GM21381 (cell line): Measurements from ENCODE around the gene ADD2.

Source experiments
- ATAC-seq: cut with Tn5 transposase; IDR thresholded peaks from one replicate; pipeline ENCODE4 v1.9.1; 2021; ENCODE audit warnings: mild to moderate bottlenecking, moderate library complexity; ENCODE audit not compliant: unreplicated experiment

Gene ADD2

DNA sequence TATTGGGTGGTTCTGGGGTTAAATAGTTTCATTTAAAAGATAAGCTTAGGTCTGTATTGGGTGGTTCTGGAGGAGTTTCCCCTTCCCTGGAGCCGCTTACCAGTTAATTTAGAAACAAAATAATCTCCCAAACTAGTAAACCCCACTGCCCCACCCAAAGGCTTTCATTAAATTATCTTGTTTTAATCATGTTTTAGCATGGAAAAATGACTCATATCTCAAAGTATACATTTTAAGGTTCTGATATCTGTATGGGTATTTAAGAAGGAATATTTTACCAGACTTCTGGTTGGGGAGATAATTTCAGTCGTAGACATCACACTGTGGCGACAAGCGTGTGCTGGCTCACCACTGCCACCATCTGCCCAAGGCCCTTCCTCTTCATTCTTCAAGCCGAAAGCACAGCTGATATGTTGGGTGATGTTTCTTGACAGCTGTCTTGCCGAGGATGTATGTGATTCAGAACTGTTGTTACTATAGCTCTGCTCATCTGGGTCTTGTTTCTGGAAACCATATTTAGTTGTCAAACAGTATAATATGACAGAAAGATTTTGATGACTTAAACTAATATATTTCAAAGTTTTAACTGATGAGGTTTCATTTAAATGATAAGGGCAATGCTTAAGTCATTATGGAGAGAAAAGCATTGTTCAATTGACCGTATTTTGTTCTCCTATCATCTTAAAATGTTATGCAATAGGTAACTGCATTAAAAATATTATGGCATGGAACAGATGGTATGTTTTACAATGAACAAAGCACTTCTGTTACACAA lies 17.3 kb upstream of the ADD2 start:
- ATAC-seq, result no peak

DNA sequence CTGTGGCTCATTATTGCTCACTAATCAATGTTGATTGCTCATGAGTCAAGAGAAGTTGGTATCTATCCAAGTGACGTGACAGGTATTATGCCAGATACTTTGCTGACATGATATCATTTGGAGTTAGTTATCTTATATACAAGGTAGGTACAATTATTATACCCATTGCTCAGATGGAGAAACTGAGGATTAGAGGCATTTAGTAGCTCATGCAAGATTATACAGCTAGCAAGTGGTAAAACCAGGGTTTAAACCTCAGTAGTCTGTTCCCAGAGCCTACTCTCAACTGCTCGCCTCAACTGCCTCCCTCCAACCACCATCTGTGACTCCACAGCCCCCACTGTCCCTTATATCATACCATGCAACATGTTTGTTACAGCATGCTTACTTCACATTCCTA lies 16.3 kb upstream of the ADD2 start:
- ATAC-seq, result no peak

DNA sequence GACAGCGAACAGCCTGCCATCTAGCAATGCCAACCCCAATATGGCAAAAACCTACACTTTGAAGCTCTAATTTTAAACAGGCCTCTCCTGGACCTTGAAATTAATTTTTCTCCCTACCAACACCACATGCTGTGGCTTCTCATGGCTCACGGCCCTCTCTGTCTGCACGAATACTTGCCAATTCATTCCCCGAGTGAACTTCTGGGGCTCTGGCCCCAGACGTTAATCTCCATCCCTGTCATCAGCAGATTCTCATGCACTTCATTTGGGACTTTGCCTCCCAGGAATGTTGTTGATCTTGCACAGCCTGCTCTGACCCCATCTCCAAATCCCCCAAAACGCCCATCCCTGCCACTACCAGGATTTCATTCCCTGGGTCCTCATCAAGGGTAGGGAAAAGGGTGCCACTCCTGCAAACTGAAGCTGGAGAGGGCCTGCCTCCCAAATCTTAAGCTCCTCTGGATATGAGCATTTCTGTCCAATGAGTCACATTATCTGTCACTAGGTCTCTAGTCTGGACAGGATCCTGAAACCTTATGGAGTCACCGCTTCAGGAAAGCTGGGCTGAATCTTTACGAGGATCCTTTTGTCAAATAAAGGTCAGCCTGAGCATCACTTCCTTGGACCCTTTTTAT lies 12.0 kb upstream of the ADD2 start:
- no peak for ATAC-seq

DNA sequence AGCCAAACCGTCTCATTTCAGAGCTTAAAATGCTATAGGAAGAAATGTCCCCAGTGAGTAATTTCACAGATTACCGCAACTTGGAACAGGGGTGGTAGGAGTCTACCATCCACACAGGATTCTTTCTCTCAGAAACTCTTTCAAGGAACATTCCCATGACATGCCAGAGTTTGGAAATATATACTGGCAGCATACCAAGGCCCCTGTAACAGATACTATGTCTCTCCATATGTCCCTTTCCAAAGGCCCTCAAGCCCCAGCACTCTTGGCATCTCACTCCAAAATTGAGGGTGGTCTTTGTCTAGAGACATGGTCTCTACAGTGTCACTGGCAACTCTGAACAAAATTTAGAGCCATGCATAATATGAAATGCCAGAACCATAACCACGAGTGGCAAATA lies 11.5 kb upstream of the ADD2 start:
- ATAC-seq, result no peak

DNA sequence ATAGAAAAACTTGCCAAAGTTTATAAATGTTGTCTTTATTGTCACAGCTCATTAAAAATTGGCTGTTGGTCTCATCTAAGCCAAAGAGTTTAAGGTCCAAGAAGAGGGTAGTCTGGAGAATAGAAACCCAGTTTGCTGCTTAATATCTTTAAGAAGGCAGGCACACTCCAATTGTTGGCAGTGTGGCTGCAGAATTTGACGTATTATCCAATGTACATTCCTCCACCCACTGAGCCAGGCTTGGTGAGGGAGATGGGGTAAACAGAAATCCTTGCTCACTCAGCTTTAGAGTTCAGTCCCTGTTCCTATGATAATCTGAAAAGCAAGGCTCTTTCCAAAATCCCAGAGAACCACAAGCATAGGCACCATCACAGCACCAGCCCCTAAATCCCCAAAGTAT lies 10.7 kb upstream of the ADD2 start:
- no peak for ATAC-seq

DNA sequence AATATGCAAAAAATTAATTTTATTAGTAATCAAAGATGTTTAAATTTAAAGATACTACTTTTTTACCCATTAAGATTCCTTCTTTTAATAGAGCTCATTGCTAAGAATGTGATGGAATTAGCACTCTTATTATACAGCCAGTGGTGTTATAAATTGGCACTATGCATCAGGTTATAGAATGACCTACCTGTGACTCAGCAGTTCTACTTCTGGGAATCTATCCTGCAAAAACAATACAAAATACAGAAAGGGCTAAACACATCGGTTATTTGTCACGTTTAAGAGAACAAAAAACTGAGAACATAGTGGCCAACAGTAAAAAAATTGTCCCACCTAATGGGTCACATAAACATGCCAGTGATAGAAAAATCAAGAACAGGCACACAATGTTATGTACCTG lies 9.4 kb upstream of the ADD2 start:
- no peak for ATAC-seq

DNA sequence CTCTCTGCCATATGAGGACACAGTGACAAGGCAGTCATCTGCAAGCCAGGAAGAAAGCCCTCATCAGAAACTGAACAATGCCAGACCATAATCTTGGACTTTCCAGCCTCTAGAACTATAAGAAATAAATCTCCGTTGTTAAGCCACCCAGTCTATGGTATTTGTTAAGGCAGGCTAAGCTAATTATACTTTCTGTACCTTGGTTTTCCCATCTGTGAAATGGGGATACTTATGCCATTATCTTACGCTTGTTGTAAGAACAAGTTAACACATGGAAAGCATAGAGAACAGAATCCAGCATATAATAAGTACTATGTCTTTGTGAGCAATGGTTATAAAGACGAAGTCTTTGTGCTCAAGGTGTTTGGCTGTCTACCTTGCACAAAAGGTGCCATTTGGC lies 8.3 kb upstream of the ADD2 start:
- ATAC-seq, result no peak

DNA sequence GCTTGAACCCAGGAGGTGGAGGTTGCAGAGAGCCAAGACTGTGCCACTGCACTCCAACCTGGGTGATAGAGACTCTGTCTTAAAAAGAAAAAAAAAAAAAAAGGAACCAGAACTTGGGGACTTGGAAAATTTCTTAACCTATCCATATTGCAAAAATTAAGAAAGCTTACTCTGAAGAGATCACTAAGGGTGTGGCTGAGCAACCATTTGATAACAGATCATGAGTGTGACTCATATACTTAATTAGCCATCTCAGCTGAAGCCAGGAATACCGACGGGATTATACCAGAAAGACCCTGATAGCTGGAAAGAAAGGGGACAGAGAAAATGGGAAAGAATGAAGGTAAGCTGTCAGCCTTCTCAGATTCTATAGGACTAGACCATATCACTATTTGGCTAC lies 7.1 kb upstream of the ADD2 start:
- ATAC-seq, result no peak

DNA sequence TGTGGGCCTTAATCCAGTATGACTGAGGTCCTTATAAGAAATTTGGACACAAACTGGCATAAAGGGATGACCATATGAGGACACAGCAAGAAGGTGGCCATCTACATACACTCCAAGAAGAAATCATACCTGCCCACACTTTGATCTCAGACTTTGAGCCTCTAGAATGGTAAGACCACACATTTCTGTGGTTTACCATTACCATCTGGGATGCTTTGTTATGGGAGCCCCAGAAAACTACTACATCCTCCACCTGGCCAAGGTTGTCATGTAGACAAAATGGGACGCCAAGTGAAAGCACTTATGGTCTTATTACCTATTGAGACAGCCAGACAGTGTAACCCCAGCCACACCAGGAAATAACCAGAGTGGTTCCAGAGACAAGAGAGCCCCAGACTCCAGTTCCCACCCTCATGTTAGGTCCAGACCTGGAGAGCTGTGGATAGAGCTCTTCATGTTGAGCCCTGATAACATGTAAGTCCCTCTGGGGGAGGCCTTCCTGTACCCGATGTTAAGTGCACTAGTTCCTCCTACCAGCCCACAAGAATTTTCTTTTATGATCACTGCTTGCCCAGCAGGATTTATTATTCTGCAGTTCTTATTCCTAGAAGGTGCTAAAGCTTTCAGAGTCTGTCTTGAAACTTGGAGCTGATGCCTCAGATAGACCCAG lies 4.6 kb upstream of the ADD2 start:
- ATAC-seq, result no peak

DNA sequence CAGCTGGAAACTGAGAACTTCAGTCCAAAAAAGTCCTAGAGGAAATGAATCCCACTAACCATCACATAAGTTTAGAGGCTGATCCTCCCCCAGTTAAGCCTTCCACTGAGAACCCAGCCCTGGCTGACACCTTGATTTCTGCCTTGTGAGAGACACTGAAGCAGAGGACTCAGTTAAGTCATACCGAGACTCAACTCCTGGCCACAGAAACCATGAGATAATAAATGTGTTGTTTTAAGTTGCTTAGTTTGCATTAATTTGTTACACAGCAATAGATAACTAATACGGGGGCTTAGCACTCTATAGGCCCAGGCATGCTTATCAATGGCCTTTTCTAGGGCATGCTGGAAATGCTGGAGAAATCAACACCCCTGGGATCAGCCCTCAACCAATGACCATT lies 3.4 kb upstream of the ADD2 start:
- peak; percentile 76 for ATAC-seq

DNA sequence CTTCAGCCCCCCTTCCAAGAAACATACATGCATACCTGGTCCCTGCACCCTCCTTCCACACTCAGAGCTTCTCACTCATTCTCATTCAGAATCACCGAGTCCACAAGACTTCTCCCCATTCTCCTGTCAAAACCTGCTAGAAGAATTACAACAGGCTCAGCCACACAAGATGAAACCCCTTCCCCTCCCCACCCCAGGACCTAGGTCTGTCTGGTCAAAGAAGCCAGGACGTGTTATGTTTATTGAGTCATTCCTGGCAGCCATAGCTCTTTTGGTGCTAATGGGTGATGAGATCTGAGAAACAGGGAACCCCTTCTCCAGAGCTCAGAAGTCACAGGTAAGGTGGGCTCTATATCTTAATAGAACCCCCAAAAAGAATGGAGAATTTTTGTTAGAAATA lies 1.4 kb upstream of the ADD2 start:
- ATAC-seq, result no peak

DNA sequence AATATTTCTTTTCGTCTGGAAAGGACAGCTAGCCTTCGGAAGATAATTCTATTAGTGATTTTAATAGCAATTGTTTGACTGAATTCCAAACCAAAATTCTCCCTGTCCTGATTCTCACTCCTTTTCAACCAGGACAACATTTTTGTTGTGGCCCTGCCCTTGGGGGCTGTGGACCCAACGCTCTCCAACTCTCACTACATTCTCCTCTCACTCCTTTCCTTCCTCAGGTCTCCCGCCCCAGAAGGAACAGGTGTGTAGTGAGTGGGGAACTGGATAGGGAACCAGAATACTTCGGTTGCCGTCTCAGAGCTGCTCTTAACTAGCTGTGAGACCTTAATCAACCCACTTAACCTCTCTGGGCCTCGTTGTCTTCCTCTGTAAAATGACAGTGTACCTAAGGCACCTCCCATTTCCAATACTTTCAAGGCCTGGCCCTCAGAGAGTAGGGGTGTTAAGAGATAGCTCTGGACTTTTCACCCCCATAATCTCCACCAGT lies 638 bp upstream of the ADD2 start:
- ATAC-seq, result no peak

DNA sequence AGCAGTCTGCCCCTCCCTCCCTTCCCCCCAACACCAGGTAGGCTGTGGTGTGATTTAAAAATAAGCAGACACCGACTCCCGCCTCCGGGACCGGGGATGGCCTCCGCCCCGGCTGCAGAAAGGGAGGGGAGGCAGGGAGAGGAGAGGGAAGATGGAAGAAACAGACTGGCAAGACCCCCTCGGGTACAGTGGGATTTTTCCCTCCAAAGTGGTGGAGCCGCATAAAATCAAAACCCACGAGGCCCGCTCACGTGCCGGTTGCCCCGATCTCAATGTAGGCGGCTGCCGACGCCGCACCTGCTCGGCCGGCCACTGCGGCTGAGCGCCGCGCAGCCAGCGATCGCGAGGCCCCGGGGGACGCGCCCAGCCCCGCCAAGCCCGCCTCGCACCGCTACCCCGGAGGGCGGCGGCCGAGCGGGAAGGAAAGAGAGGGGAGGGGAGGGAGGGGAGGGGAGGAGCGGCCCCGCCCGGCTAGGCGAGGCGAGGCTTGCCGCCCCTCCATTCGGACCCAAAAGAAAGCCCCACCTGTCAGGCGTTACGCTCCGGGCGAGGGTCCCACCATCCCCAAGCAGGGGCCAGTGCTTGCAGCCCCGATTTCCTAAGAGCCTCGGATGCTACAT lies 811 bp downstream of the ADD2 start:
- ATAC-seq, result no peak

DNA sequence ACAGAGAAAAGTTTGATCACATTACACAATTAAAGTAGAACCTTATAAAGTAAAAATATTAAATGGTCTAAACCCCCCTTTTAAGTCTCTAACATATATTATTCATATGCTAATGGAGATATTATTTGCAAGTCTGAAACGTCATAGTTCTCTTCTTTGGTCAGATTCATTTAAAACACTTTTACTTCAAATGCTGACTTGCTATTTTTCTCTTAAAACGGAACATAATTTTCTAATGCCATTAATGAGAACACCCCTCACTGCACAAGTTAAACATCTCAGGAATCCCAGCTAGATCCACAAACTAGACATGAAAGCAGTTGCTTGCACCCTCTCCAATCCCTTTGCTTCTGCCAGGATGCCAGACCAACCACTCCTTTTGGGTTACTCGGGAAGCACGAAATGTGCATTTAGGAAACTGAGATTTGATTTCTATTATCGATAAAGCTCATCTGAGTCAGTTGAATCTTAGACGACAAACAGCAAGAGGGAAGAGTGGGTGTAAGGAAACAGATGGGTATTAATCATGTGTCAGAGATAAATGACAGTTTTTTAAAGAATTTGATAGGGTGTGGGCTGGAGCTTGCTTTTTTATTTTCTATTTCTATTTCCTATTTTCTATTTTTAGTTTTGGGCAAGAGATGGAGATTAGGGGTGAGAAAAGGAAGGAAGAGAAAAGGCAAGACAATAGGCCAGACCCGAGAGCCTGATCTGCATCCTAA lies 1.5 kb downstream of the ADD2 start:
- ATAC-seq, result no peak

DNA sequence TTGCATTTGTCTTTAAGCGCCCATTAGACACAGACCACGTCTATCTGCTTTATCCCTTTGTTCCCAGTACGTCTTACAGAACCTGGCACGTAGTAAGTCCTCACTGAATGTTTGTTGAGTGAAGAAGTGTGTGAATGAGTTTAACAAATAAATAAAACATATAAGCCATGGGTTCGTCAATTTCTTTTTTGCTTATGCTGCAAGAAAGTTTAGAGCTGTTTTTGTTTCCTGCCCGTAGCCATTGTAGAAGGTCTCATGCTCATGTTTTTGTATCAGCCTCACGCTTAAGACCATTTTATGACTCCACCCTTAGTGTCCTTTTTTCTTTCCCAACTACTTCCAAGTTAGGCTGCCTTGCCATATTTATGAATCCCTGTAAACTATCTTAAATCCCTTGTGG lies 2.5 kb downstream of the ADD2 start:
- ATAC-seq, result no peak

DNA sequence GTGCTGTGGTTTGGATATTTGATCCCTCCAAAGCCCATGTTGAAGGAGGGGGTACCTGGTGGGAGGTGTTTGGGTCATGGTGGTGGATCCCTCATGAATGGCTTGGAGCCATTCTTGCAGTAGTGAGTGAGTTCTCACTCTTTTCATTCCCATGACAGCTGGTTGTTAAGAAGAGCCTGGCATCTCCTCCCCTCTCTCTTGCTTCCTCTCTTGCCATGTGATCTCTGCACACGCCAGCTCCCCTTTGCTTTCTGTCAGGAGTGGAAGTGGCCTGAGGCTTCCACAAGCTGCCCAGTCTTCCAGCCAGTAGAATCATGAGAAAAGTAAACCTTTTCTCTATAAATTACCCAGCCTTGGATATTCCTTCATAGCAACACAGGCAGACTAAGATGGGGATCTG lies 8.6 kb downstream of the ADD2 start:
- ATAC-seq, result no peak

DNA sequence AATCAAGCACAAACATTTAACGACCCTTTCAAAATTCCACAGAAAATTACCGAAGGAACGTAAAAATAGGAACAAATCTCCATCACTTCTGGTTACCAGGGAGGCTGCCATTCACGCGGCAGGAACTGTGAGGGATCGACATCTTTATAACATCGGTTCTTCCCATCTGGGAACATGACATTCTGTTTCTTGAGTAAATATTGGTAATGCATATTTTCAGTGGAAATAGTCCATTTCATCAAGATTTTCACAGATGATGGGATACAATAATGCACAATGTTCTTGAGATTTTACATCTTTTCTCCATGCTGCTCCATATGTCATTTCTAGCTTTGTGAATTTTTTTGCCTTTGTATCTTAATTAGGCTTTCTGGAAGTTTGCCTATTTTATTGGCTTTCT lies 10.0 kb downstream of the ADD2 start:
- ATAC-seq, result no peak

DNA sequence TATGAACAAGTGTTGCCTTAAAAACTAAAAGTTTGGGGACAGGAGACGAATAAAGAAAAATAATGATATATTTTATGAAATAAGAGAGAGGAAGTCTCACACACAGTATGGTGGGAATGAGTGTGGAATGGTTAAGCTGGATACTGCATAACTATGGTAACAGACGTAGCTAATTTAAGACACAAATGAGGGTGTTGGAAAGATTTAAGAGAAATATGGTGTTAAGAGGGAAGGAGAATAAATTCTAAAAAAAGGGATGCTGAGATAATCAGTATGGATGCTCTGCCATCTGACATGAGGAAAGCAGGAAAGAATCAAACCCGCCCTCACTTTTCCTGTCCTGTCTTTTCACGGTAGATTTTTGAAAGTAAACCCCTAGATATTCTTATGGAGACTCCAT lies 10.6 kb downstream of the ADD2 start:
- no peak for ATAC-seq

DNA sequence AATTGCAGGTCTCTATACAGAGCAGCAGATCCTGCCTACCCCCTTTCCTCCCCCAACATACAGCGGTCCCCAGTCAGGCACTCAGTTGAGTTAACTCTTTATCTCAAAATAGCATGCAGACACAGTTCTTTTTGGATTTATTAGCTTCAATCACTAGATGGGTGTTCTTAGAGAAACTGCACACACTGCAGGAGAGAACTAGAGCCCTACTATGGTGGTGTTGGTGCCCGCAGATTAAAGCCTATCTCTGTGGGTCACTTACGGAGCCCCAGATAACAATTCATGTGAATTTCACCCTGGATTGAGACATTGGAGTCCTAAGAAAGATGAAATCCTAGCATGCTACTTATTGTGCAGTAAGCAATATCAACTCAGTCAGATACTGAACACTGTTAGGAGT lies 11.9 kb downstream of the ADD2 start:
- ATAC-seq, result no peak

DNA sequence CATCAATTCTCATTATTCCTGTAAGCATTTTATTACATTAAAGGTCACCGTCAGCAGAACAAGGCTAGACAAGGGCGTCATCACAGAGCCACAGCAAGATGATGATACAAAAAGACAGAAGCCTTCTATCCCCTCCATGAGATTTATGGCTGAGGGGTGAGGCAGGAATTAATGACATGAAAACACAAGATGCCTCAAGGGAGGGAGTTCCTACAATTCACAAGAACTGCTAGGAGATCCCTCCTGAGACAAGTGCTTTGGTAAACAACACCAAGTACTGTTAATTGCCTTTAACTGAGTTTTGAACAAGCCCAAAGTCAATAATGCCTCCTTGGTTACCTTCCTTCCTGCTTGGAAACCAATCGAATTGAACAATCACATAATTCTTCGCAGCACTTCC lies 14.1 kb downstream of the ADD2 start:
- ATAC-seq, result no peak

DNA sequence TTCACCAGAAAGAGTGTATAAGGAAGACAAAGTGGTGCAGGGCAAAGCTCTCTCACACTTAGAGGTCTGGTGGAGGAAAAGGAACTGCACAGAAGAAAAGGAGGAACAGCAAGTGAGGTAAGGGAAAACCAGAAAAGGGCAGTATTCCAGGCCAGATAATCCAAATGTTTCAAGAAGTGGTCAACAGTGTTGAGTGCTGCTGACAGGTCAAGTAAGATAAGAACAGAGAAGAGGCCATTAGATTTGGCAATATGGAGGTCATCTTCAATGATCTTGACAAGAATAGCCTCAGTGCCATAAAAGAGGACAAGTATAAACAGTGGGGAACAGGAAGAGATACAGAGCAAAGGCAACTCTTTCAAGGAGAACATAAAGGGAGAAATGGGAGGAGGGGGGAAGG lies 15.0 kb downstream of the ADD2 start:
- ATAC-seq, result no peak
